ENCODE measurements around the gene MOCS3. TPM values are rescaled to one million over a fixed set of nuclear protein-coding genes. Genes with fewer than 3 reads are reported as not detected.

Gene MOCS3
- total RNA-seq, 2 experiments from 2014 or later: 1.6 to 2.2 TPM

GRCh38 chr20:50933589-50933988, 25.0 kb upstream of the MOCS3 start:
- no peak overlapping the region for H3K4me3 Mint-ChIP-seq
- H3K36me3 Mint-ChIP-seq (ENCODE audit: low read depth): peaks cover 32% of the 10 kb centered on the region
- no peak for DNase-seq
- no peaks in the 10 kb centered on the region for H3K27me3 Mint-ChIP-seq (ENCODE audit: low read depth)
- CTCF ChIA-PET: interaction anchor here (0.8 to 1.5 kb wide), 3 partner anchors 24 to 139 kb away, joined by 3 to 6 read pairs (median 3); partner anchors contain the start of gene BCAS4
- intact Hi-C loops (cut with micrococcal nuclease): loop anchor here (5.0 kb wide), 1 partner anchor 421 kb away; the partner anchor contains the start of gene PTPN1
- H3K9me3 Mint-ChIP-seq: no peaks in the 10 kb centered on the region
- peaks cover 13% of the 10 kb centered on the region for H3K4me1 Mint-ChIP-seq (ENCODE audit: low read depth)
- H3K27ac Mint-ChIP-seq: peak overlapping the region; percentile 24

GRCh38 chr20:50943069-50943468, 15.5 kb upstream of the MOCS3 start:
- H3K27me3 Mint-ChIP-seq (ENCODE audit: low read depth): no peaks in the 10 kb centered on the region
- DNase-seq: no peak
- no peaks in the 10 kb centered on the region for H3K9me3 Mint-ChIP-seq
- intact Hi-C loops (cut with micrococcal nuclease): no loop called here
- CTCF ChIA-PET: interaction anchor here (0.6 to 2.3 kb wide), 3 partner anchors 16 to 153 kb away, joined by 3 to 12 read pairs (median 3); partner anchors contain the start of gene BCAS4
- H3K27ac Mint-ChIP-seq: no peak overlapping the region
- no peak overlapping the region for H3K4me3 Mint-ChIP-seq
- H3K36me3 Mint-ChIP-seq (ENCODE audit: low read depth): peaks cover 17% of the 10 kb centered on the region
- H3K4me1 Mint-ChIP-seq (ENCODE audit: low read depth): no peaks in the 10 kb centered on the region

GRCh38 chr20:50948132-50948785, 10.4 kb upstream of the MOCS3 start:
- Mint-ChIP-seq H3K27ac (no peak overlapping the region), H3K4me3 (no peak overlapping the region), H3K4me1 (ENCODE audit: low read depth) (peaks cover 2% of the 10 kb centered on the region), H3K36me3 (ENCODE audit: low read depth) (peaks cover 25% of the 10 kb centered on the region), H3K9me3 (no peaks in the 10 kb centered on the region), H3K27me3 (ENCODE audit: low read depth) (no peaks in the 10 kb centered on the region)
- CTCF ChIA-PET: no interaction called here
- intact Hi-C loops (cut with micrococcal nuclease): no loop called here
- no peak for DNase-seq

- no peak overlapping the region for H3K4me3 Mint-ChIP-seq
- H3K36me3 Mint-ChIP-seq (ENCODE audit: low read depth): peaks cover 18% of the 10 kb centered on the region
- CTCF ChIA-PET: no interaction called here
- H3K27me3 Mint-ChIP-seq (ENCODE audit: low read depth): no peaks in the 10 kb centered on the region
- H3K27ac Mint-ChIP-seq: no peak overlapping the region
- H3K9me3 Mint-ChIP-seq: no peaks in the 10 kb centered on the region
- intact Hi-C loops (cut with micrococcal nuclease): no loop called here
- H3K4me1 Mint-ChIP-seq (ENCODE audit: low read depth): peaks cover 32% of the 10 kb centered on the region
- DNase-seq: no peak
These were observed 5.4 kb upstream of the MOCS3 start for GRCh38 chr20:50953196-50953595.

- Mint-ChIP-seq H3K27me3 (ENCODE audit: low read depth) (no peaks in the 10 kb centered on the region), H3K4me3 (no peak overlapping the region), H3K27ac (no peak overlapping the region), H3K9me3 (no peaks in the 10 kb centered on the region), H3K36me3 (ENCODE audit: low read depth) (peaks cover 18% of the 10 kb centered on the region), H3K4me1 (ENCODE audit: low read depth) (peaks cover 34% of the 10 kb centered on the region)
- intact Hi-C loops (cut with micrococcal nuclease): no loop called here
- CTCF ChIA-PET: no interaction called here
- no peak for DNase-seq
These were observed 4.8 kb upstream of the MOCS3 start for GRCh38 chr20:50953821-50954220.

- Mint-ChIP-seq H3K36me3 (ENCODE audit: low read depth) (peaks cover 11% of the 10 kb centered on the region), H3K27me3 (ENCODE audit: low read depth) (no peaks in the 10 kb centered on the region), H3K4me3 (peak overlapping the region; percentile 89), H3K4me1 (ENCODE audit: low read depth) (peaks cover 62% of the 10 kb centered on the region), H3K9me3 (no peaks in the 10 kb centered on the region), H3K27ac (peak overlapping the region; percentile 99)
- no peak for DNase-seq
- intact Hi-C loops (cut with micrococcal nuclease): no loop called here
- CTCF ChIA-PET: interaction anchor here (0.7 to 3.1 kb wide), 5 partner anchors 17 to 167 kb away, joined by 3 to 23 read pairs (median 8); partner anchors contain the start of genes ADNP and BCAS4
These were observed 1.3 kb upstream of the MOCS3 start for GRCh38 chr20:50957276-50957675.

GRCh38 chr20:50957798-50958614, 612 bp upstream of the MOCS3 start, which contains the start of gene DPM1:
Gene DPM1 (minus strand): TSS chr20:50958532. CDS start chr20:50958523, 9 bp downstream.
- no peaks in the 10 kb centered on the region for H3K9me3 Mint-ChIP-seq
- CTCF ChIA-PET: interaction anchor here (0.7 to 3.1 kb wide), 8 partner anchors 18 to 168 kb away, joined by 3 to 23 read pairs (median 3); partner anchors contain the start of genes ADNP and BCAS4
- no peaks in the 10 kb centered on the region for H3K27me3 Mint-ChIP-seq (ENCODE audit: low read depth)
- peaks cover 62% of the 10 kb centered on the region for H3K4me1 Mint-ChIP-seq (ENCODE audit: low read depth)
- H3K36me3 Mint-ChIP-seq (ENCODE audit: low read depth): peaks cover 11% of the 10 kb centered on the region
- peak; percentile 93 for DNase-seq
- peak within 1 kb of the TSS; percentile 89 for H3K4me3 Mint-ChIP-seq
- H3K27ac Mint-ChIP-seq: peak within 1 kb of the TSS; percentile 99
- intact Hi-C loops (cut with micrococcal nuclease): loop anchor here (1.0 kb wide), 3 partner anchors 27 to 164 kb away; partner anchors contain the start of gene ADNP

- no peak for DNase-seq
- intact Hi-C loops (cut with micrococcal nuclease): no loop called here
- H3K36me3 Mint-ChIP-seq (ENCODE audit: low read depth): peaks cover 10% of the 10 kb centered on the region
- peak overlapping the region; percentile 89 for H3K4me3 Mint-ChIP-seq
- H3K4me1 Mint-ChIP-seq (ENCODE audit: low read depth): peaks cover 60% of the 10 kb centered on the region
- CTCF ChIA-PET: interaction anchor here (1.0 kb wide), 1 partner anchor 31 kb away, joined by 3 read pairs; no protein-coding TSS in a partner anchor
- H3K9me3 Mint-ChIP-seq: no peaks in the 10 kb centered on the region
- H3K27ac Mint-ChIP-seq: peak overlapping the region; percentile 70
- no peaks in the 10 kb centered on the region for H3K27me3 Mint-ChIP-seq (ENCODE audit: low read depth)
These were observed 1.0 kb downstream of the MOCS3 start for GRCh38 chr20:50959543-50960126.

GRCh38 chr20:50967586-50967985, 9.0 kb downstream of the MOCS3 start:
- Mint-ChIP-seq H3K4me1 (ENCODE audit: low read depth) (peaks cover 4% of the 10 kb centered on the region), H3K9me3 (no peaks in the 10 kb centered on the region)
- CTCF ChIA-PET: interaction anchor here (1.1 to 1.2 kb wide), 2 partner anchors 14 to 20 kb away, joined by 3 read pairs; no protein-coding TSS in a partner anchor

GRCh38 chr20:50968289-50968688, 9.7 kb downstream of the MOCS3 start:
- Mint-ChIP-seq H3K4me1 (ENCODE audit: low read depth) (peaks cover 1% of the 10 kb centered on the region), H3K4me3 (no peak overlapping the region), H3K9me3 (no peaks in the 10 kb centered on the region), H3K27me3 (ENCODE audit: low read depth) (no peaks in the 10 kb centered on the region), H3K27ac (no peak overlapping the region), H3K36me3 (ENCODE audit: low read depth) (no peaks in the 10 kb centered on the region)
- intact Hi-C loops (cut with micrococcal nuclease): no loop called here
- CTCF ChIA-PET: no interaction called here
- no peak for DNase-seq

More at GRCh38 chr20:50967586-50967985, 9.0 kb downstream of the MOCS3 start:
- intact Hi-C loops (cut with micrococcal nuclease): no loop called here
- no peaks in the 10 kb centered on the region for H3K27me3 Mint-ChIP-seq (ENCODE audit: low read depth)
- H3K27ac Mint-ChIP-seq: no peak overlapping the region
- no peak overlapping the region for H3K4me3 Mint-ChIP-seq
- H3K36me3 Mint-ChIP-seq (ENCODE audit: low read depth): no peaks in the 10 kb centered on the region
- no peak for DNase-seq

- CTCF ChIA-PET: interaction anchor here (0.8 kb wide), 1 partner anchor 23 kb away, joined by 3 read pairs; no protein-coding TSS in a partner anchor
- Mint-ChIP-seq H3K9me3 (no peaks in the 10 kb centered on the region), H3K27me3 (ENCODE audit: low read depth) (no peaks in the 10 kb centered on the region), H3K4me1 (ENCODE audit: low read depth) (no peaks in the 10 kb centered on the region), H3K4me3 (no peak overlapping the region), H3K27ac (no peak overlapping the region), H3K36me3 (ENCODE audit: low read depth) (no peaks in the 10 kb centered on the region)
- intact Hi-C loops (cut with micrococcal nuclease): no loop called here
- no peak for DNase-seq
These were observed 10.8 kb downstream of the MOCS3 start for GRCh38 chr20:50969435-50969834.

- no peak for DNase-seq
- Mint-ChIP-seq H3K27me3 (ENCODE audit: low read depth) (no peaks in the 10 kb centered on the region), H3K36me3 (ENCODE audit: low read depth) (no peaks in the 10 kb centered on the region), H3K4me3 (no peak overlapping the region), H3K27ac (no peak overlapping the region), H3K9me3 (no peaks in the 10 kb centered on the region), H3K4me1 (ENCODE audit: low read depth) (no peaks in the 10 kb centered on the region)
- intact Hi-C loops (cut with micrococcal nuclease): no loop called here
- CTCF ChIA-PET: no interaction called here
These were observed 11.3 kb downstream of the MOCS3 start for GRCh38 chr20:50969912-50970311.
